GM19463 (cell line): ENCODE measurements around the gene LPAR3.
"Not testable (repeated sequence)": the region's sequence is repeated elsewhere in the genome, so short reads cannot be mapped to it uniquely, and the experiment has no call there.

Experiments used
- ATAC-seq: cut with Tn5 transposase; IDR thresholded peaks from one replicate; pipeline ENCODE4 v1.9.1; 2021; ENCODE audit warnings: mild to moderate bottlenecking, moderate library complexity; ENCODE audit not compliant: unreplicated experiment

The LPAR3 gene, protein sequence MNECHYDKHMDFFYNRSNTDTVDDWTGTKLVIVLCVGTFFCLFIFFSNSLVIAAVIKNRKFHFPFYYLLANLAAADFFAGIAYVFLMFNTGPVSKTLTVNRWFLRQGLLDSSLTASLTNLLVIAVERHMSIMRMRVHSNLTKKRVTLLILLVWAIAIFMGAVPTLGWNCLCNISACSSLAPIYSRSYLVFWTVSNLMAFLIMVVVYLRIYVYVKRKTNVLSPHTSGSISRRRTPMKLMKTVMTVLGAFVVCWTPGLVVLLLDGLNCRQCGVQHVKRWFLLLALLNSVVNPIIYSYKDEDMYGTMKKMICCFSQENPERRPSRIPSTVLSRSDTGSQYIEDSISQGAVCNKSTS

DNA sequence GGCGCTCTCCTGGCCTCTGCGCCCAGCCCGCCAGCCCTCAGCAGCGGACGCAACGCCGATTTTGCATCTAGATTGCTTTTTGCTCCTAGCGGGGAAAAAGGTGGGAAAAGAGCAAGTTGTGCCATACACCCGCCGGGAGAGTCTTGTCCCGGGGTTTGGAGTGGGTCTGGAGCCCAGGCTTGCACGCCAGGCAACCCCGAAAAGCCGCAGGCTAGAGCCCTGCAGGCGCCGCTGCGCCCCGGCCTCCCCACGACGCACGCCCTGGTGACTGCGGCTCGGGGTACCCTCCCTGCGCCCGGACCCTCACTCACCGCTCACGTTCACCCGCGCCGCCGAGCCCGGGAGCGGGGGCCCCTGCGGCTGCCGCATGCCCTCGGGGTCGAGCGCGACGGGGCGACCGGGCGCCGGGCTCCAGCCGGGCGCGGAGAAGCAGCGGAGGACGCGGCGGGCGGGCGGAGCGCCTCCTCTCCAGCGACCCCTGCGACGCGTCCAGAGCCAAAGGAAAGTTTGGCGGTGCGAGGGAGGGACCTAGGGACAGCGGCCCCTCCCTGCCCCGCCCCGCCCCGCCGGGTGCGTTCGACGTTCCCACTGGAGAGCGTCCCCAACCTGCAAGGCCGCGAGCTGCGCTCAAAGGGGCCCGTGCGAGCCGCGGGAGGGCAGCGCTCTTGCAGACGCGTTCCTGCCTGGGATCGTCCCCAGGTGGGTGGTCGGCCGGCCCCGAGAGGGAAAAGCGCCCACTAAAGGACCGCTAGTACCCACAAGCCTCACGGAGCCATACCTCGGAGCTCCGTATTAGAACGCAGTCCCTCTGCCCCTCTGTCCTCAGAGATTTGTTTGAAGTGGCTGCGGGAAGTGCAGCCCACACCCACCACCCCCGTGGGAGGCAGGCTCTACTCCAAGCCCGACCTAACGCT, at the start of gene LPAR3:
Gene LPAR3 (minus strand): TSS at position 502 of the 914 bp plus-strand sequence. CDS start 27,086 bp downstream, outside the sequence.
- ATAC-seq, result no peak

- ATAC-seq, result no peak
These were observed 48.8 kb upstream of the LPAR3 start for GRCh38 chr1:84941843-84942242.

DNA sequence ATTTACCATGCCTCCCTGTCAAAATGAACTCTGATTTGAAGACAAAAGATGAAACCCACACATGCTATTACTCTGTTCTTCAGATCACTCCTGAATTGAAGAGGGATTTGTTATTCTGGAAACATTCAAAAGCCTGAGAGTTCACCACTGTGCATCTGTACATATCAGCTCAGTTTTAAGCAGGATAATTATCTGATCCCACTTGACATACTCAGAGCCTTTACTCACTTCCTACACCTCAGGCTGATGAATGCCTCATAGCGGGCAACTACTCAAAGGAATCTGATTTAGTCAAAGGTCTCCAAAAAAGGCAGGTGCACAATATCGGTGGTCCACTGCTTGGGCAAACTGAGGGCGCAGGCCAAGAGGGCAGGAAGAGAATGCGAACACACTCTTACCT, 47.5 kb upstream of the LPAR3 start:
- ATAC-seq, result no peak

- ATAC-seq, result no peak
These were observed 46.8 kb upstream of the LPAR3 start for GRCh38 chr1:84939761-84940160.

GRCh38 chr1:84939151-84939550, 46.1 kb upstream of the LPAR3 start:
- no peak for ATAC-seq

DNA sequence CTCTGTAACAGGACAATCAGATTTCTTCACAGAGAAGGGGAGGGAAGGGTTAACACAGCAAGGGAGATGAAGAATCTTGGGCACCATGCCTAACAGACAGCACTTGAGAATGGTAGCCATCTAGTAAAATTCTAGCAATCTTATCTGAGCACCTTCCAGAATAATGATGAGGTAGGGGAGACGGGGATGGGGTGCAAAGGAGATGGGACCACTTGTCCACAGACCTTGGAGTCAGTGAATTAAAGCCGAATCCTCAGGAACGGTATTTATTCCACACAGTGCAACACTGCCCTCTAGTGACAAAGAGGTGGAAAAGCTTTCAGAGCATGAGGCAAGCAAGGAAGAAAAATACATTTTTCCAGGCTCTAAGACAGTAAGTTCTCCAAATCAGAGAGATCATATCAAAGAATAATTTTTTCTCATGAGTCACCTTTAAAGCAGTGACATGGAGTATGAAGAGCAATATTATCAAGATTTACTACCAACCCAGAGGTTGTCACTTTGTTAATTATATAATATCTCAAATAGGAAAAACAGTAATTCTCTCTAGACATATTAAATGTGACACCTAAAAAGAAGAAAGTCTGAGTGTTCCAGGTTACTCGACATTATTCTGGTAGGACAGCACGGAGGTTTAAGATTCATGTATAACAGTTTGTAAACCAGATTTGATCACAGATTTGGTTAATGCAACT, 43.3 kb upstream of the LPAR3 start:
- ATAC-seq, result no peak

DNA sequence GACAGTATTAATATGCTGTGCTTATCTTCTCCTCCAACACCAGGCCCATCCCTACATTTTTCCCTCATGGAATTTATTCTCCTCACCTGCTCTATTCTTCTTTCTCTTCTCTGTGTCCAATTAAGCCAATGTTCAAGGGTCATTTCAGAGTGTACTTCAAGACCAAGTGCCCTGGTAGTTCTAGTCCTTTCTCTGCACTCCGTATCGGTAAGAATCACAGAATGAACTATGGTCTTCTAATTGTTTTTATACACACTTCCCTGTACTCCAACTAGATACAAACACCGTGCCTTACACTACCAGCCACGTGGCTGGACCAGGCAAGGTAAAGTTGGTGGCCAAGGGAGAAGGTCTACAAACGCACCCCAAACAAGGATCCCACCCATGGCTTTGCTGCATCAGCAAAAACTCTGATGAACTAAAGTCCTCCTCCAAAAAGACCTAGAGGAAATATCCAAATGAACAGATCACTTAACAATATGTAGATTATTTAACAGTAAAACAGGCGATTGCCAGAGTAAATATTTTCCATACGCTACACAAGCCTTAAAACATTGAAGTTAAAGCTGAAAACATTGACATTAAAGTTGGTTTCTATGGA, 40.1 kb upstream of the LPAR3 start:
- no peak for ATAC-seq

DNA sequence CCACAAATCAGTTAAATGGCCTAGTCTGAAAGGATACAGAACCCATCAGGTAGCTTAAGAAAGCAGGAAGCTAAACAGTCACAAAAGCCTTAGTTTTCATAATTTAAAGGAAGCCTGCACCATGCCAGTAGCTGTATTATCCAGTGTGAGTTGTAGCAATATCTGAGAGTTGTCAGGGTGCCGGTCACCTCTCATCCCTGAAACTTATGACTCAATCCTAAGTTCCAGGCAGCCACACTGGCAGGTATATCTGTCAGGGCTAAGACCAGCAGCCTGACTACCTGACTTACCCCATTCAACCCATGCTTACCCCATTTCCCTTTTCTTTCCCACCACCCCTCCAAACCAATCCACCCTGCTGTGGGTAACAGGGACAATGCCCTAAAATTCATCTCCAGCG, 37.8 kb upstream of the LPAR3 start:
- no peak for ATAC-seq

GRCh38 chr1:84930329-84930728, 37.3 kb upstream of the LPAR3 start:
- ATAC-seq, result no peak

DNA sequence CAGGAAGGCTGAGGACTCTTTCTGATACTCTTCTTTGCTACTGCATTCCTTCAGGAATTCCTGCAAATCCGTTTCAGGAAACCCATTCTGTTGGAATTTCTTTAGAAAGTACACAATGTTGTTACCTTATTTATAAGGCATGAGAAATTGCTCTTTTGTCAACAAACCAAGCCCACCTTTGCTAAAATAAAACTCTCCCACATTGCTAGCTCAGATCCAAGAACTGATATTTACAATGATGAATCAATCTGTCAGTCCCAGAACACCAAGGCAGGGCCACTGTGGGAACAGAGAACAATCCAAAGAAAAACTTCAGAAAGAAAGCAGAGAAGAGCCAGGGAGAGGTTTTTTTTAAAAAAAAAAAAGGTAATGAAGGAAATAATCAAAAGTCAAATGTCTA, 36.6 kb upstream of the LPAR3 start:
- no peak for ATAC-seq

GRCh38 chr1:84928979-84929378, 36.0 kb upstream of the LPAR3 start:
- ATAC-seq, result no peak

GRCh38 chr1:84923317-84923716, 30.3 kb upstream of the LPAR3 start:
- ATAC-seq, result no peak

DNA sequence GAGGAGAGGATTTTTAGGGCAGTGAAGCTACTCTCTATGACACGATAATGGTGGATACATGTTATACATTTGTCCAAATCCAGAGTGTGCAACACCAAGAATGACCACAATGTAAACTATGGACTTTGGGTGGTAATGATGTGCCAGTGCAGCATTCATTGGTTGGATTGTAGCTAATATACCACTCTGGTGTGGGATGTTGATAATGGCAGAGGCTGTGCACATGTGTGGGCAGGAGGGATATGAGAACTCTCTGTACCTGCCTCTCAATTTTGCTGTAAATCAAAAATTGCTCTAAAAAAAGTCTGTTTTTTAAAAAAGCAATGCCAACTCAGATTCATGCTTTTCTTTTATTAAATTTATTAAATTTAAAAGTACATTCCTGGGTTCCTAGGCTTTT, 27.2 kb upstream of the LPAR3 start:
- no peak for ATAC-seq

- no peak for ATAC-seq
These were observed 26.5 kb upstream of the LPAR3 start for GRCh38 chr1:84919461-84919970.

GRCh38 chr1:84918726-84919336, 25.8 kb upstream of the LPAR3 start:
- no peak for ATAC-seq

- no peak for ATAC-seq
These were observed 23.9 kb upstream of the LPAR3 start for GRCh38 chr1:84916897-84917296.

DNA sequence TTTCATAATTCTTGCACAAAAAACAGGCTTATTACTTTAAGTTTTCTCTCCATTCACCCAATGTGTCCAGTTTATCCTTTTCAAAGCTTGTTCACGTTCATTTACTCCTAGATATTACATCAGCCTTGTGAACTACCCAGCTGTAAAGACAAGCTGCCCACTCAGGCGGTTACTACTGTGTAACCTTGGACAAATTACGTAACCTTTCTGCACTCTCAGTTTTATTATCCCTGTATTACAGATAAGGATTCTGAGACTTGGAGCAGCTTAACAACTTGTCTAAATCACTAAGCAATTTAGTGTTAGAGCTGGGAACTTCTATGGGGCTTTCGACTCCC, 20.5 kb upstream of the LPAR3 start:
- no peak for ATAC-seq

DNA sequence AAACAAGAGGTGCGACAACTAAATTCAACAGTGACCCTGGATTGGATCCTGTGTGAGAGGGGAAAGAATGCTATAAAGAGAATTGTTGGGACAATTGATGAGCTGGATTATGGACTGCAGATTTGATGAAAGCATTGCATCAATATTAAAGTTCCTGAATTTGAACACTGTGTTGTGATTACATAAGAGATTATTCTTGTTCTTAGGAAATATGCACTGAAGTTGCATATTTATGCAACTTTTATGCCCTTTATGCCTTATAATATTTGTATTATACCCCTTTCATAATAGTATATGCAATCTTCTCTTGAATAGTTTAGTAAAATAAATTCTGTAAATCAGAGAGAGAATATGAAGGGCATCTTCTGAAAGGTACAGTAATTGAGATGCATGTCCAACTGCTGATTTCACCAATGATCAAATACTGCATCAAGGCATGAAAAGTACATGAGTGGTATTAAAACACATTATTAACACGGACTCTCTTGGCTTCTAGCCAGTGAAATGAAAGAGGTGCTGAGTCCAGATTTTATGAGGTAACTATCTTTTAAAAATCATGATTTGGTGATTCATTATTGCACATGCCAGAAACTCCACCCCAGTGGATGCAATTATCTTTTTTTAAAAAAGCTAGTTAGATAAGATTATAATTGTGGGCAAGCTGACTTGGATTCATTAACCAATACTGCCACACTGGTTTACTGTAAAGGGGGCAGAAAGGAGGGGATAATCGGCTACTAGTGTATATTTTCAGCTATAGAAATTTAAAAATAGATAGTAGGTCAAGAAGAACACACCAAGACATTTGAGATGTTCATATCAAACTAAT, 19.9 kb upstream of the LPAR3 start:
- ATAC-seq, result no peak

DNA sequence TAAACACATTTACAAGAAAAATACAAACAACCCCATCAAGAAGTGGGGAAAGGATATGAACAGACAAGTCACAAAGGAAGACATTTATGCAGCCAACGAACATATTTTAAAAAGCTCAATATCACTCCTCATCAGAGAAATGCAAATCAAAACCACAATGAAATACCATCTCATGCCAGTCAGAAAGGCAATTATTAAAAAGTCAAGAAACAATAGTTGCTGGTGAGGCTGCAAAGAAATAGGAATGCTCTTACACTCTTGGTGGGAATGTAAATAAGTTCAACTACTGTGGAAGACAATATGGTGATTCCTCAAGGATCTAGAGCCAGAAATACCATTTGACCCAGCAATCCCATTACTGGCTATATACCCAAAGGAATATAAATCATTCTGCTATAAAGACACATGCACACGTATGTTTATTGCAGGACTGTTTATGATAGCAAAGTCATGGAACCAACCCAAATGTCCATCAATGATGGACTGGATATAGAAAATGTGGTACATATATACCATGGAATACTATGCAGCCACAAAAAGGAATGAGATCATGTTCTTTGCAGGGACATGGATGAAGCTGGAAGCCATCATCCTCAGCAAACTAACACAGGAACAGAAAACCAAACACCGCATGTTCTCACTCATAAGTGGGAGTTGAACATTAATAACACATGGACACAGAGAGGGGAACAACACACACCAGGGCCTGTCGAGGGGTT, 15.9 kb upstream of the LPAR3 start:
- not testable (repeated sequence) for ATAC-seq
